ENCODE measurements around the gene CNOT10.

CNOT10 gene

DNA sequence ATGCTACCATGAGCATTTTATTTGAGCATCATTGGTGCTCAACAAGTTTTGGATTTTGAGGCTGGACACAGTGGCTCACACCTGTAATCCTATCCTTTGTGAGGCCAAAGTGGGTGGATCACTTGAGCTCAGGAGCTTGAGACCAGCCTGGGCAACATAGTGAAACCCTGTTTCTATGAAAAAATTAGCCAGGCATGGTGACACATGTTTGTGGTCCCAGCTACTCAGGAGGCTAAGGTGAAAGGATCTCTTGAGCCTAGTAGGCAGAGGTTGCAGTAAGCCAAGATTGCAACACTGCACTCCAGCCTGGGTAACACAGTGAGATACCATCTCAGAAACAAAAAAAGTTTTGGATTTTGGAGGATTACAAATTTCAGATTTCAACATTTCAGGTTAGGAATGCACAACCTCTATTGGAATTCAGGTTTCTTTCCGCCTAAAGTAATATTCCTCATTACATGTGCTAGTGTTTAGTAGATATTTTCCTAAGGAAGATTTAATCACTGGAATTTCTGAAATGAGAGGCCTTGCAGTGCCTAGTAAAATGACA lies 27.6 kb downstream of the CNOT10 start:
- Histone ChIP-seq H3K4me1 (ENCODE audit: control insufficient read depth in 2 of 2, insufficient read depth in 1 of 2, low read depth in 1 of 2, low read length in 2 of 2) (no peaks in the 10 kb centered on the region), H2BK15ac (ENCODE audit: low read length) (no peak overlapping the region), H3K14ac (ENCODE audit: low read length) (no peak overlapping the region), H3K79me1 (ENCODE audit: low read depth, low read length) (no peaks in the 10 kb centered on the region), H3K4me2 (ENCODE audit: insufficient read depth, low read length, poor library complexity, severe bottlenecking) (no peak overlapping the region), H3K23ac (ENCODE audit: low read depth, low read length, poor library complexity) (no peak overlapping the region), H3K18ac (ENCODE audit: low read length) (no peak overlapping the region), H3K9me3 (replicated peaks in 1 of 2; ENCODE audit: control insufficient read depth in 2 of 2, insufficient read depth in 1 of 2, low read depth in 1 of 2, low read length in 2 of 2) (no peaks in the 10 kb centered on the region), H3K27ac (replicated peaks; ENCODE audit: low read length) (no peak overlapping the region), H2AFZ (ENCODE audit: low read length) (no peak overlapping the region), H2AK5ac (ENCODE audit: low read depth, low read length) (no peak overlapping the region), H3K4me3 (ENCODE audit: low read length in 2 of 2) (no peak overlapping the region), H2BK5ac (ENCODE audit: low read length) (no peak overlapping the region), H2BK120ac (ENCODE audit: low read depth, low read length) (no peak overlapping the region), H4K91ac (ENCODE audit: low read depth, low read length, poor library complexity) (no peak overlapping the region), H3K9ac (ENCODE audit: low read depth, low read length, poor library complexity) (no peak overlapping the region), H3K27me3 (ENCODE audit: control insufficient read depth in 3 of 3, insufficient read depth in 3 of 3, low read depth in 1 of 3, low read length in 3 of 3) (no peaks in the 10 kb centered on the region), H2BK12ac (ENCODE audit: low read length) (no peak overlapping the region), H3K4ac (ENCODE audit: low read length) (no peak overlapping the region), H3K36me3 (replicated peaks in 1 of 2; ENCODE audit: control insufficient read depth in 2 of 2, insufficient read depth in 2 of 2, low read length in 2 of 2) (peaks cover 13 to 98% of the 10 kb centered on the region in 2 donors), H4K8ac (ENCODE audit: low read depth, low read length) (no peak overlapping the region)
- no CpG with 5 or more reads among the region's 1 CpG for WGBS, 2 donors (ENCODE audit: extremely low coverage in 2 of 2, insufficient read length in 2 of 2, insufficient replicate concordance in 1 of 2)
- no peak for DNase-seq (ENCODE audit: low spot score)

DNA sequence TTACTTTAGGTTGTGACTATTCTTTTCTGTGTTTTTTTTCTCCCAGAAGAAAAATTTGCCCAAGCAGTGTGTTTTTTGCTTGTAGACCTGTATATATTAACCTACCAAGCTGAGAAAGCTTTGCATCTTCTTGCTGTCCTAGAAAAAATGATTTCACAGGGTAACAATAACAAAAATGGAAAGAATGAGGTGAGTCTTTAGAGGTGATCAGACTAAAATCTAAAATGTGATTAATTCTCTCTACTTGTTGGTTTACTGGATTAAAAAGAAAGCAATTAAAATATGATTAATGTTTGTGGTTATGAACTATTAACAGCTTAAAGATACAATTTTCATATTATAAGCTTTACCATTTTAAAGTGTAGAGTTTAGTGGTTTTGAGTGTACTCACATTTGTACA lies 28.2 kb downstream of the CNOT10 start:
- no peak overlapping the region for H4K8ac ChIP-seq (ENCODE audit: low read depth, low read length)
- H3K23ac ChIP-seq (ENCODE audit: low read depth, low read length, poor library complexity), result no peak overlapping the region
- no peak overlapping the region for H3K4ac ChIP-seq (ENCODE audit: low read length)
- no peak overlapping the region for H2BK15ac ChIP-seq (ENCODE audit: low read length)
- H3K9ac ChIP-seq (ENCODE audit: low read depth, low read length, poor library complexity), result no peak overlapping the region
- peaks cover 13 to 99% of the 10 kb centered on the region in 2 donors for H3K36me3 ChIP-seq (replicated peaks in 1 of 2; ENCODE audit: control insufficient read depth in 2 of 2, insufficient read depth in 2 of 2, low read length in 2 of 2)
- no peak overlapping the region for H3K18ac ChIP-seq (ENCODE audit: low read length)
- H2AK5ac ChIP-seq (ENCODE audit: low read depth, low read length), result no peak overlapping the region
- H3K4me3 ChIP-seq (ENCODE audit: low read length in 2 of 2), result no peak overlapping the region
- no peak overlapping the region for H2BK120ac ChIP-seq (ENCODE audit: low read depth, low read length)
- no peak overlapping the region for H4K91ac ChIP-seq (ENCODE audit: low read depth, low read length, poor library complexity)
- H3K9me3 ChIP-seq (replicated peaks in 1 of 2; ENCODE audit: control insufficient read depth in 2 of 2, insufficient read depth in 1 of 2, low read depth in 1 of 2, low read length in 2 of 2), result no peaks in the 10 kb centered on the region
- no peaks in the 10 kb centered on the region for H3K27me3 ChIP-seq (ENCODE audit: control insufficient read depth in 3 of 3, insufficient read depth in 3 of 3, low read depth in 1 of 3, low read length in 3 of 3)
- no peaks in the 10 kb centered on the region for H3K79me1 ChIP-seq (ENCODE audit: low read depth, low read length)
- H2AFZ ChIP-seq (ENCODE audit: low read length), result no peak overlapping the region
- no peak overlapping the region for H2BK5ac ChIP-seq (ENCODE audit: low read length)
- H2BK12ac ChIP-seq (ENCODE audit: low read length), result no peak overlapping the region
- H3K4me1 ChIP-seq (ENCODE audit: control insufficient read depth in 2 of 2, insufficient read depth in 1 of 2, low read depth in 1 of 2, low read length in 2 of 2), result no peaks in the 10 kb centered on the region
- no peak for DNase-seq (ENCODE audit: low spot score)
- no peak overlapping the region for H3K14ac ChIP-seq (ENCODE audit: low read length)
- H3K27ac ChIP-seq (replicated peaks; ENCODE audit: low read length), result no peak overlapping the region
- no peak overlapping the region for H3K4me2 ChIP-seq (ENCODE audit: insufficient read depth, low read length, poor library complexity, severe bottlenecking)

DNA sequence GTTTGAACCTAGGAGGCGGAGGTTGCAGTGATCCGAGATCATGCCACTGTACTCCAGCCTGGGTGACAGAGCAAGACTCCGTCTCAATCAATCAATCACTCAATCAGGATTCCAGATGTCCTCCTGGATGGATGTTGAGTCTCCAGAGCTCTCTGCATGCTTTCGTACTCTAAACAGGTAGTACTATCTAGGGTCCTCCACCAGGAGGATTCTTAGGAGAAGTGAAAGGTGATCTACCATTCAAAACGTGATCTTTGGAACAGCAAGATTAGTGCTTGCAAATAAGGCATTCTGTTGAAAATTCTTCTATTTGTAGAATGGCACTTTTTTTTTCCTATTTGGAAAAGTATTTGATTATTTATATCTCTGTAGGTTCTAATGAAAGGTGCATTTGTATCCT lies 34.3 kb downstream of the CNOT10 start:
- Histone ChIP-seq H2BK120ac (ENCODE audit: low read depth, low read length) (no peak overlapping the region), H2BK5ac (ENCODE audit: low read length) (no peak overlapping the region), H3K9me3 (replicated peaks in 1 of 2; ENCODE audit: control insufficient read depth in 2 of 2, insufficient read depth in 1 of 2, low read depth in 1 of 2, low read length in 2 of 2) (no peaks in the 10 kb centered on the region), H3K9ac (ENCODE audit: low read depth, low read length, poor library complexity) (no peak overlapping the region), H3K27me3 (ENCODE audit: control insufficient read depth in 3 of 3, insufficient read depth in 3 of 3, low read depth in 1 of 3, low read length in 3 of 3) (no peaks in the 10 kb centered on the region), H4K8ac (ENCODE audit: low read depth, low read length) (no peak overlapping the region), H3K4me2 (ENCODE audit: insufficient read depth, low read length, poor library complexity, severe bottlenecking) (no peak overlapping the region), H4K91ac (ENCODE audit: low read depth, low read length, poor library complexity) (no peak overlapping the region), H3K23ac (ENCODE audit: low read depth, low read length, poor library complexity) (no peak overlapping the region), H2AK5ac (ENCODE audit: low read depth, low read length) (no peak overlapping the region), H3K4me1 (ENCODE audit: control insufficient read depth in 2 of 2, insufficient read depth in 1 of 2, low read depth in 1 of 2, low read length in 2 of 2) (no peaks in the 10 kb centered on the region), H3K14ac (ENCODE audit: low read length) (no peak overlapping the region), H3K18ac (ENCODE audit: low read length) (no peak overlapping the region), H3K4me3 (ENCODE audit: low read length in 2 of 2) (no peak overlapping the region), H2BK12ac (ENCODE audit: low read length) (no peak overlapping the region), H3K79me1 (ENCODE audit: low read depth, low read length) (no peaks in the 10 kb centered on the region), H2BK15ac (ENCODE audit: low read length) (no peak overlapping the region), H3K4ac (ENCODE audit: low read length) (no peak overlapping the region), H2AFZ (ENCODE audit: low read length) (no peak overlapping the region), H3K27ac (replicated peaks; ENCODE audit: low read length) (no peak overlapping the region), H3K36me3 (replicated peaks in 1 of 2; ENCODE audit: control insufficient read depth in 2 of 2, insufficient read depth in 2 of 2, low read length in 2 of 2) (peaks cover 11 to 85% of the 10 kb centered on the region in 2 donors)
- no CpG with 5 or more reads among the region's 5 CpGs for WGBS, 2 donors (ENCODE audit: extremely low coverage in 2 of 2, insufficient read length in 2 of 2, insufficient replicate concordance in 1 of 2)
- no peak for DNase-seq (ENCODE audit: low spot score)

DNA sequence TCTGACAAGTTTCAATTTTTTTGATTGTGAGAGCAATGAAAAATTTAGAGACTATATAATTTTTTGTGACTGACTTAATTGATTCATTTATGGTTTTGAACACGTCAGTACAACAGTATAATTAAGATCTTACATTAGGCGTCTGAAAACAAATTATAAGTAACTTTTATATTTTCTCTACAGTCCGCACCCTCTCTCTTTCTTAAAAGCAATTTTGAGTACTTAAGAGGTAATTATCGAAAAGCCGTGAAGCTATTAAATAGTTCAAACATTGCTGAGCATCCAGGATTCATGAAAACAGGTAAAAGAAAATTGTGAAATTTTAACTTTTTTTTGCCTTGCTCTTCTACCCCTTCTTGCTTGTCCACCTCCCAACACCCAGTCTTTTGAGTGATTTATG lies 34.9 kb downstream of the CNOT10 start:
- no peak overlapping the region for H3K14ac ChIP-seq (ENCODE audit: low read length)
- no peak overlapping the region for H4K91ac ChIP-seq (ENCODE audit: low read depth, low read length, poor library complexity)
- H3K4me3 ChIP-seq (ENCODE audit: low read length in 2 of 2), result no peak overlapping the region
- no peak overlapping the region for H4K8ac ChIP-seq (ENCODE audit: low read depth, low read length)
- no CpG with 5 or more reads among the region's 5 CpGs for WGBS, 2 donors (ENCODE audit: extremely low coverage in 2 of 2, insufficient read length in 2 of 2, insufficient replicate concordance in 1 of 2)
- H3K27ac ChIP-seq (replicated peaks; ENCODE audit: low read length), result no peak overlapping the region
- no peak overlapping the region for H2BK12ac ChIP-seq (ENCODE audit: low read length)
- H3K9me3 ChIP-seq (replicated peaks in 1 of 2; ENCODE audit: control insufficient read depth in 2 of 2, insufficient read depth in 1 of 2, low read depth in 1 of 2, low read length in 2 of 2), result no peaks in the 10 kb centered on the region
- H2AFZ ChIP-seq (ENCODE audit: low read length), result no peak overlapping the region
- no peak overlapping the region for H2AK5ac ChIP-seq (ENCODE audit: low read depth, low read length)
- no peak overlapping the region for H3K4me2 ChIP-seq (ENCODE audit: insufficient read depth, low read length, poor library complexity, severe bottlenecking)
- DNase-seq (ENCODE audit: low spot score), result no peak
- no peak overlapping the region for H3K18ac ChIP-seq (ENCODE audit: low read length)
- no peaks in the 10 kb centered on the region for H3K27me3 ChIP-seq (ENCODE audit: control insufficient read depth in 3 of 3, insufficient read depth in 3 of 3, low read depth in 1 of 3, low read length in 3 of 3)
- no peak overlapping the region for H3K23ac ChIP-seq (ENCODE audit: low read depth, low read length, poor library complexity)
- H2BK120ac ChIP-seq (ENCODE audit: low read depth, low read length), result no peak overlapping the region
- no peak overlapping the region for H2BK15ac ChIP-seq (ENCODE audit: low read length)
- H3K36me3 ChIP-seq (replicated peaks in 1 of 2; ENCODE audit: control insufficient read depth in 2 of 2, insufficient read depth in 2 of 2, low read length in 2 of 2), result peaks cover 11 to 82% of the 10 kb centered on the region in 2 donors
- no peak overlapping the region for H3K9ac ChIP-seq (ENCODE audit: low read depth, low read length, poor library complexity)
- H2BK5ac ChIP-seq (ENCODE audit: low read length), result no peak overlapping the region
- H3K4ac ChIP-seq (ENCODE audit: low read length), result no peak overlapping the region
- H3K79me1 ChIP-seq (ENCODE audit: low read depth, low read length), result no peaks in the 10 kb centered on the region
- H3K4me1 ChIP-seq (ENCODE audit: control insufficient read depth in 2 of 2, insufficient read depth in 1 of 2, low read depth in 1 of 2, low read length in 2 of 2), result no peaks in the 10 kb centered on the region

Data from neuronal stem cell (in vitro differentiated cells).